SU-DHL-6 (cell line): ENCODE data around the gene AP1S3.

Source experiments
- EZH2phosphoT487 ChIP-seq: fragments of 200-600 bp; sonication (generic), shearing (Covaris generic); conservative IDR thresholded peaks from 2 replicates; pipeline ENCODE4 v1.6.1; 2018; ENCODE audit warnings: mild to moderate bottlenecking, antibody characterized with exemption, low read length, moderate library complexity, mixed read lengths
- TF ChIP-seq, protein P1 (sequence below): fragments of 200-600 bp; sonication (generic); IDR thresholded peaks from one replicate; pipeline ENCODE4 v1.5.1; 2017; ENCODE audit warnings: antibody characterized with exemption, mild to moderate bottlenecking, low read length, moderate library complexity; ENCODE audit not compliant: insufficient read depth, poor library complexity, severe bottlenecking

DNA sequence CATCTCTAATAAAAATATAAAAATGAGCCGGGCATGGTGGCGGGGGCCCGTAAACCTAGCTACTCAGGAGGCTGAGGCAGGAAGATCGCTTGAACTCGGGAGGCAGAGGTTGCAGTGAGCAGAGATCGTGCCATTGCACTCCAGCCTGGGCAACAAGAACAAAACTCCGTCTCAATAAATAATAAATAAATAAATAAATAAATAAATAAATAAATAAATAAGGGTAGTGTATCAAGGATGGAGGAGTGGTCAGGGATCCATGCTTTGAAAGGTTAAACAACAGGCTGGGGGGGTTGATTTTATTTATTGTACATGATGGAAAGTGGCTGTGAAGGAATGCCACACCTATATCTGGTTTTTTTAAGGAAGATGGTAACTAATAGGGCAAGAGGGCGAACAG lies 63.2 kb downstream of the AP1S3 start:
- TF ChIP-seq, protein P1, sequence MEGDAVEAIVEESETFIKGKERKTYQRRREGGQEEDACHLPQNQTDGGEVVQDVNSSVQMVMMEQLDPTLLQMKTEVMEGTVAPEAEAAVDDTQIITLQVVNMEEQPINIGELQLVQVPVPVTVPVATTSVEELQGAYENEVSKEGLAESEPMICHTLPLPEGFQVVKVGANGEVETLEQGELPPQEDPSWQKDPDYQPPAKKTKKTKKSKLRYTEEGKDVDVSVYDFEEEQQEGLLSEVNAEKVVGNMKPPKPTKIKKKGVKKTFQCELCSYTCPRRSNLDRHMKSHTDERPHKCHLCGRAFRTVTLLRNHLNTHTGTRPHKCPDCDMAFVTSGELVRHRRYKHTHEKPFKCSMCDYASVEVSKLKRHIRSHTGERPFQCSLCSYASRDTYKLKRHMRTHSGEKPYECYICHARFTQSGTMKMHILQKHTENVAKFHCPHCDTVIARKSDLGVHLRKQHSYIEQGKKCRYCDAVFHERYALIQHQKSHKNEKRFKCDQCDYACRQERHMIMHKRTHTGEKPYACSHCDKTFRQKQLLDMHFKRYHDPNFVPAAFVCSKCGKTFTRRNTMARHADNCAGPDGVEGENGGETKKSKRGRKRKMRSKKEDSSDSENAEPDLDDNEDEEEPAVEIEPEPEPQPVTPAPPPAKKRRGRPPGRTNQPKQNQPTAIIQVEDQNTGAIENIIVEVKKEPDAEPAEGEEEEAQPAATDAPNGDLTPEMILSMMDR: no peak
- TF ChIP-seq EZH2phosphoT487: no peak
